Smooth muscle cell (in vitro differentiated cells): ENCODE results near the gene HDAC4. TPM values are rescaled to one million over a fixed set of nuclear protein-coding genes. Genes with fewer than 3 reads are reported as not detected.

Source experiments
- DNase-seq: peaks from one replicate; lab custom pipeline; 2025; ENCODE audit not compliant: unreplicated experiment; lab: John Stamatoyannopoulos, UW
- H2AFZ ChIP-seq: fragments of 200-600 bp; sonication (generic); 2 replicates; pipeline ENCODE4 v1.6.0; 2016; ENCODE audit warnings: antibody characterized with exemption, low read depth, mild to moderate bottlenecking
- H3F3A ChIP-seq: fragments of 200-600 bp; sonication (generic); 2 replicates; pipeline ENCODE4 v1.6.0; 2017; ENCODE audit warnings: antibody characterized with exemption, low read depth
- H3K27ac ChIP-seq: fragments of 200-600 bp; sonication (generic); 2 replicates; pipeline ENCODE4 v1.5.1; 2016; ENCODE audit warnings: low read depth, mild to moderate bottlenecking
- H3K27me3 ChIP-seq: fragments of 200-600 bp; sonication (generic); 2 replicates; pipeline ENCODE4 v1.6.1; 2016; ENCODE audit warnings: low read depth, mild to moderate bottlenecking
- H3K36me3 ChIP-seq: fragments of 200-600 bp; sonication (generic); 2 replicates; pipeline ENCODE4 v1.5.1; 2016; ENCODE audit warnings: low read depth
- H3K4me1 ChIP-seq: fragments of 200-600 bp; sonication (generic); 2 replicates; pipeline ENCODE4 v1.5.1; 2016; ENCODE audit warnings: low read depth
- H3K4me2 ChIP-seq: fragments of 200-600 bp; sonication (generic); 2 replicates; pipeline ENCODE4 v1.6.0; 2016; ENCODE audit warnings: mild to moderate bottlenecking
- H3K4me3 ChIP-seq: fragments of 200-600 bp; sonication (generic); 2 replicates; pipeline ENCODE4 v1.5.1; 2016; ENCODE audit warnings: mild to moderate bottlenecking
- H3K79me2 ChIP-seq: fragments of 200-600 bp; sonication (generic); 2 replicates; pipeline ENCODE4 v1.6.0; 2016; ENCODE audit warnings: low read depth, mild to moderate bottlenecking
- H3K9ac ChIP-seq: fragments of 200-600 bp; sonication (generic); 2 replicates; pipeline ENCODE4 v1.6.0; 2016; ENCODE audit warnings: low read depth
- H3K9me3 ChIP-seq: fragments of 200-600 bp; sonication (generic); replicated peaks from 2 replicates; pipeline ENCODE4 v1.5.1; 2016; ENCODE audit warnings: low read depth
- H4K20me1 ChIP-seq: fragments of 200-600 bp; sonication (generic); 2 replicates; pipeline ENCODE4 v1.6.0; 2016; ENCODE audit warnings: low read depth
- WGBS: methylation state at CpG from one replicate; pipeline ENCODE4 v1.1.7; 2016; ENCODE audit warnings: low lambda C conversion rate; 5-methylcytosine and 5-hydroxymethylcytosine counted together
- polyA plus RNA-seq: library from polyadenylated mRNA; unstranded; fragments of >200 nt; fragmentation: Nextera tagmentation; extraction: Ambion mirVana; gene quantifications from 2 replicates; pipeline ENCODE4 v1.2.1, GENCODE V29; 2016
- total RNA-seq: library from RNA; depleted of rRNA; stranded (reverse); fragments of >200 nt; gene quantifications from 2 replicates; pipeline ENCODE4 v1.2.3, GENCODE V29; 2014
- TF ChIP-seq, protein P1 (sequence below): fragments of 200-600 bp; sonication (generic); IDR thresholded peaks from 2 replicates; pipeline ENCODE4 v1.5.1; 2017; ENCODE audit warnings: borderline replicate concordance, mild to moderate bottlenecking, antibody characterized with exemption; ENCODE audit not compliant: insufficient read depth, poor library complexity, severe bottlenecking

HDAC4 gene
- total and polyA plus RNA-seq, 2 experiments from 2014 or later = 6.2 to 35.7 TPM

DNA sequence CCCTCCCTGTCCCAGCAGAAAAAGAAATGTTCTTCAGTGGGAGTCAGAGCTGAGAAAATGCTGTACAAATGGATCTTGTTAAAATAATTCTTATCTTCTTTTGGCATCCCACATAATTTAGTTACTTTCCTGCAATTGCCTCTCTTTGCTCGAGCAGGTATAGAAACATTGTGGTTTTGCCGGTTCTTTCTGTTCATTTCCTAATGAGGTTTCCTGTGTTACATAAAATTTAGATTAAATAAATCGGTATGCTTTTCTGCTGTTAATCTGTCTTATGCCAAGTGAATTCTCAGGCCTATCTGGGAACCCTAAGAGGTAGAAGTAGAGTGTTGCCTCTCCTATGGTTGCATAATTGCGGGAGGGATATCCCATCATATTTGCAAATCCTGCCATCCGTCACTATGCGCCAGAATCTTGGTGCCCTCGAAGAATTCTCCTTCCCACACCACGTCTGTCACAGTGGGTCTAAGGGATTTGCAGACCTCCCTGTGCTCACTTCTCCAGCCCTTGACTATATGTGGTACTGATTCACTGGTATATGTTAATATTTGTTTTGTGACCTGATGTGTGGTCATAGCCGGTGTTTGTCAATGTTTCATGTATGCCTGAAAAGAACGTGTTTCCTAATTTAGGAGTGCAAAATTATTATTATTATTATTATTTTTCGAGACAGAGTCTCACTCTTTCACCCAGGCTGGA, 12.2 kb upstream of the HDAC4 start:
- no peaks in the 10 kb centered on the region for H3F3A ChIP-seq
- H3K4me1 ChIP-seq = no peaks in the 10 kb centered on the region
- TF ChIP-seq, protein P1, sequence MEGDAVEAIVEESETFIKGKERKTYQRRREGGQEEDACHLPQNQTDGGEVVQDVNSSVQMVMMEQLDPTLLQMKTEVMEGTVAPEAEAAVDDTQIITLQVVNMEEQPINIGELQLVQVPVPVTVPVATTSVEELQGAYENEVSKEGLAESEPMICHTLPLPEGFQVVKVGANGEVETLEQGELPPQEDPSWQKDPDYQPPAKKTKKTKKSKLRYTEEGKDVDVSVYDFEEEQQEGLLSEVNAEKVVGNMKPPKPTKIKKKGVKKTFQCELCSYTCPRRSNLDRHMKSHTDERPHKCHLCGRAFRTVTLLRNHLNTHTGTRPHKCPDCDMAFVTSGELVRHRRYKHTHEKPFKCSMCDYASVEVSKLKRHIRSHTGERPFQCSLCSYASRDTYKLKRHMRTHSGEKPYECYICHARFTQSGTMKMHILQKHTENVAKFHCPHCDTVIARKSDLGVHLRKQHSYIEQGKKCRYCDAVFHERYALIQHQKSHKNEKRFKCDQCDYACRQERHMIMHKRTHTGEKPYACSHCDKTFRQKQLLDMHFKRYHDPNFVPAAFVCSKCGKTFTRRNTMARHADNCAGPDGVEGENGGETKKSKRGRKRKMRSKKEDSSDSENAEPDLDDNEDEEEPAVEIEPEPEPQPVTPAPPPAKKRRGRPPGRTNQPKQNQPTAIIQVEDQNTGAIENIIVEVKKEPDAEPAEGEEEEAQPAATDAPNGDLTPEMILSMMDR = no peak
- no peaks in the 10 kb centered on the region for H4K20me1 ChIP-seq
- H3K27me3 ChIP-seq = no peaks in the 10 kb centered on the region
- no peak overlapping the region for H3K9ac ChIP-seq
- H3K4me3 ChIP-seq = no peak overlapping the region
- no peak overlapping the region for H3K4me2 ChIP-seq
- DNase-seq = no peak
- H3K27ac ChIP-seq = no peak overlapping the region
- no peak overlapping the region for H2AFZ ChIP-seq
- no peaks in the 10 kb centered on the region for H3K79me2 ChIP-seq
- 86% methylated on average over 11 of the region's 11 CpGs for WGBS
- H3K36me3 ChIP-seq = no peaks in the 10 kb centered on the region
- H3K9me3 ChIP-seq = no peaks in the 10 kb centered on the region

DNA sequence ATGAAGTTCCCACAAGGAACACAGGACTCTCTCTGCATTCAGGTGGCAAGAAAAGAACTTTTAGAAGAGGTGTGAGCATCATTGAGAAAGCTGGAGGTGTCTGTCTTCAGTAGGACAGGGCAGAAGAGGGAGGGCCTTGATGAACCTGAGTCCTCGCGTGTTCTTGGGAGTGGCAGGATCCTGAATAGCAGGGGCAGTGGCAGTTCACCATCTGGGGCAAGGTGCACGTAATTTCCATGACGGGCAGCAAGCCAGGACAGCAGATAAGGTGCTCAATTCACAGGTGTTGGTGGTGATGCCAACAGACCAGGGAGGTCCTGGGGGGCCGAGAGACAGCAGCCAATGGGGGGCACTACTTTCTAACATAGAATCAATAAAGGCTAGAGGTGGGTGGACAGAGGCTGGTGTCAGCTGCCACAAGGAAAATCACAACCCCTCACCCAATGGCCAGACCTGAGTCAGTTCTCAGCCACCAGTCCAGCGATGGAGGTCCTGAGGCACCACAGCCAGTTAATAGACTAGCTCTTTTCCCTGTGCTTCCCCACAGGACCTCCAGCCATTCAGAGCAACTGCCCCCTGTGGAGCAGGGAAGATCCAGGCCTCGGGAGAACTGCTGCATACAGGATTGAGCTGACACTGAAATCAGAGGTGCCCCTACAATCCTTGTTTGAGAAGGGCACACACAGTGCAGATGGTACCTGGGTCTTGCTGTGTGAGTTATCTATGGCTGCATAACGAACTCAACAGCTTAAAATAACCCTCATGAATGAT, 10.9 kb upstream of the HDAC4 start:
- Histone ChIP-seq H3K4me2 (no peak overlapping the region), H3K27me3 (no peaks in the 10 kb centered on the region), H3K36me3 (no peaks in the 10 kb centered on the region), H3K79me2 (no peaks in the 10 kb centered on the region), H4K20me1 (no peaks in the 10 kb centered on the region), H2AFZ (no peak overlapping the region), H3K27ac (no peak overlapping the region), H3K9ac (no peak overlapping the region), H3K4me3 (no peak overlapping the region), H3K9me3 (no peaks in the 10 kb centered on the region), H3K4me1 (peaks cover 3% of the 10 kb centered on the region), H3F3A (no peaks in the 10 kb centered on the region)
- 82% methylated on average over 8 of the region's 8 CpGs for WGBS
- TF ChIP-seq, protein P1 = no peak
- DNase-seq = no peak

DNA sequence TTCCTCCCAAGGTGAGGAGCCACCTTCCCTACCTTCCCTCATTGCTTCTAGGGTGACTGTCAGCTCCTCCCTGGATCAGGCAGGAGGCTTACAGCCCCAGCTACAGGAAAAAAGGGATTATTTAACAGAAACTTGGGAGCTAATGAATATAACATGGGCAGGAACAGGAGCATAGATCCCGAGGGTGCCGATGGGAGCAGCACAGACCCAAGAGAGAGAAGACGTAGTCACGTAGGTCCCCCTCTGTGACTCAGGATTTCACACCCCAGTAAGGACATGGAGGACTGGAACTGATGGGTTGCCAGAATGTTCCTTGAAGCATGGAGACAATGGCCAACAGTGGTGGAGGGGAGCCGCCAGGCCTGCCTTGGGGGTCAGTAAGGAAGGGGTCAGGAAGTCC, 10.3 kb upstream of the HDAC4 start:
- no peaks in the 10 kb centered on the region for H3F3A ChIP-seq
- no peak overlapping the region for H3K4me2 ChIP-seq
- no peak overlapping the region for H3K27ac ChIP-seq
- no peak overlapping the region for H2AFZ ChIP-seq
- no peak for DNase-seq
- H3K9me3 ChIP-seq = no peaks in the 10 kb centered on the region
- H3K9ac ChIP-seq = no peak overlapping the region
- no peaks in the 10 kb centered on the region for H3K36me3 ChIP-seq
- H3K4me1 ChIP-seq = peaks cover 3% of the 10 kb centered on the region
- H3K27me3 ChIP-seq = no peaks in the 10 kb centered on the region
- TF ChIP-seq, protein P1 = no peak
- no peaks in the 10 kb centered on the region for H3K79me2 ChIP-seq
- no peaks in the 10 kb centered on the region for H4K20me1 ChIP-seq
- no peak overlapping the region for H3K4me3 ChIP-seq
- WGBS = 89% methylated on average over 5 of the region's 5 CpGs
